ENCODE data around the gene PRLR. TPM values are rescaled to one million over a fixed set of nuclear protein-coding genes. Genes with fewer than 3 reads are reported as not detected.

Gene PRLR
- total RNA-seq, 1 experiment from 2014 or later: 2.5 TPM

- H2BK15ac ChIP-seq (ENCODE audit: low read depth, low read length): no peak overlapping the region
- no peak overlapping the region for H4K91ac ChIP-seq (ENCODE audit: insufficient read length, low read depth, low read length)
- H3K27me3 ChIP-seq (ENCODE audit: insufficient read depth, low read length): no peaks in the 10 kb centered on the region
- no peak overlapping the region for H3K4me2 ChIP-seq (ENCODE audit: insufficient read depth, insufficient read length, low read length)
- no peaks in the 10 kb centered on the region for H4K20me1 ChIP-seq (ENCODE audit: control insufficient read depth, insufficient read depth, insufficient read length)
- H3T11ph ChIP-seq (ENCODE audit: low read length): no peak overlapping the region
- DNase-seq: peak; percentile 71
- H3K79me2 ChIP-seq (ENCODE audit: insufficient read depth, low read length): no peaks in the 10 kb centered on the region
- no peak overlapping the region for H3K56ac ChIP-seq (ENCODE audit: insufficient read length, low read depth, low read length)
- H3K9me3 ChIP-seq (ENCODE audit: control insufficient read depth, low read depth, low read length): no peaks in the 10 kb centered on the region
- peaks cover 8 to 18% of the 10 kb centered on the region in 2 experiments for H3K4me1 Mint-ChIP-seq
- H3K4ac ChIP-seq (ENCODE audit: low read depth, low read length): no peak overlapping the region
- peaks cover 0 to 2% of the 10 kb centered on the region in 2 experiments; a peak in 2 of 5 replicates for H3K9me3 Mint-ChIP-seq
- H2BK12ac ChIP-seq (ENCODE audit: insufficient read length, low read depth, low read length): no peak overlapping the region
- H3K18ac ChIP-seq (ENCODE audit: insufficient read length, low read depth, low read length): no peak overlapping the region
- peaks cover 12% of the 10 kb centered on the region for H3K27me3 Mint-ChIP-seq (ENCODE audit: low read depth)
- no peak overlapping the region for H2BK120ac ChIP-seq (ENCODE audit: low read depth, low read length, poor library complexity, severe bottlenecking)
- no peaks in the 10 kb centered on the region for H3K23me2 ChIP-seq (ENCODE audit: insufficient read length, low read depth, low read length, poor library complexity, severe bottlenecking)
- H3K14ac ChIP-seq (ENCODE audit: insufficient read depth, low read length): no peak overlapping the region
- H2AK5ac ChIP-seq (ENCODE audit: insufficient read length, low read length): no peak overlapping the region
- H3K27ac ChIP-seq (ENCODE audit: insufficient read length, low read depth, low read length): no peak overlapping the region
- peak overlapping the region in 1 of 2 experiments; percentile 11; a peak in 1 of 5 replicates for H3K4me3 Mint-ChIP-seq
- H2AFZ ChIP-seq (ENCODE audit: low read length): no peak overlapping the region
- H2BK5ac ChIP-seq (ENCODE audit: insufficient read length, low read length): no peak overlapping the region
- H4K8ac ChIP-seq (replicated peaks; ENCODE audit: insufficient read length, low read depth, low read length): no peak overlapping the region
- no peak overlapping the region for H3K23ac ChIP-seq (ENCODE audit: insufficient read length, low read depth, low read length)
- H3K36me3 Mint-ChIP-seq (ENCODE audit: insufficient read depth in 1 of 3, low read depth in 3 of 3): no peaks in the 10 kb centered on the region
- no CpG with 5 or more reads among the region's 18 CpGs for WGBS (ENCODE audit: extremely low coverage, insufficient read length, low lambda C conversion rate)
- TF ChIP-seq CTCF (conservative IDR thresholded peaks at IDR 0.05): peak; percentile 95
- H3K9ac ChIP-seq (ENCODE audit: extremely low read depth, insufficient read length, low read length): no peak overlapping the region
- H3K27ac Mint-ChIP-seq: no peak overlapping the region
- H2BK20ac ChIP-seq (ENCODE audit: low read depth, low read length, poor library complexity, severe bottlenecking): no peak overlapping the region
- no peak overlapping the region for H4K5ac ChIP-seq (ENCODE audit: insufficient read length, low read depth, low read length)
- no peaks in the 10 kb centered on the region for H3K4me1 ChIP-seq (ENCODE audit: insufficient read depth, low read length)
- H3K79me1 ChIP-seq (ENCODE audit: insufficient read depth, low read depth, low read length, poor library complexity, severe bottlenecking): no peaks in the 10 kb centered on the region
Observed at GRCh38 chr5:35003018-35003957, 227.0 kb downstream of the PRLR start.
